Stimulated activated CD8-positive, alpha-beta memory T cell treated with anti-CD3 and anti-CD28 coated beads, Interleukin-2, amount 100 ng/mL, for 48 hours (primary cell): ENCODE results near the gene CLMN.

Source experiments
- DNase-seq, 2 donors: peaks; one replicate each; pipeline ENCODE4 v3.0.0-alpha.2; 2020; ENCODE audit warnings: low read depth in 2 of 2

CLMN gene

GRCh38 chr14:95260537-95261361, 59.0 kb downstream of the CLMN start:
- peak; percentile 9 to 32 for DNase-seq

- no peak for DNase-seq
These were observed 60.7 kb downstream of the CLMN start for GRCh38 chr14:95258754-95259593.

GRCh38 chr14:95258156-95258555, 61.6 kb downstream of the CLMN start:
- DNase-seq, result no peak

- DNase-seq, result no peak
These were observed 62.2 kb downstream of the CLMN start for GRCh38 chr14:95257521-95257920.

- DNase-seq, result no peak
These were observed 63.0 kb downstream of the CLMN start for GRCh38 chr14:95256776-95257060.

GRCh38 chr14:95256002-95256775, 63.5 kb downstream of the CLMN start:
- DNase-seq, result no peak

- no peak for DNase-seq
These were observed 64.2 kb downstream of the CLMN start for GRCh38 chr14:95255487-95255886.

- DNase-seq, result no peak
These were observed 64.7 kb downstream of the CLMN start for GRCh38 chr14:95255013-95255412.

GRCh38 chr14:95254288-95254687, 65.4 kb downstream of the CLMN start:
- no peak for DNase-seq

- DNase-seq, result no peak
These were observed 66.6 kb downstream of the CLMN start for GRCh38 chr14:95253039-95253630.

GRCh38 chr14:95252219-95252618, 67.5 kb downstream of the CLMN start:
- DNase-seq, result no peak

- no peak for DNase-seq
These were observed 68.8 kb downstream of the CLMN start for GRCh38 chr14:95250936-95251335.

GRCh38 chr14:95250140-95250769, 69.5 kb downstream of the CLMN start:
- DNase-seq, result no peak

- DNase-seq, result no peak
These were observed 71.3 kb downstream of the CLMN start for GRCh38 chr14:95248432-95248831.

GRCh38 chr14:95246870-95247269, 72.8 kb downstream of the CLMN start:
- DNase-seq, result no peak

- no peak for DNase-seq
These were observed 74.4 kb downstream of the CLMN start for GRCh38 chr14:95245334-95245733.

GRCh38 chr14:95244587-95244986, 75.1 kb downstream of the CLMN start:
- DNase-seq, result no peak

- no peak for DNase-seq
These were observed 76.8 kb downstream of the CLMN start for GRCh38 chr14:95242870-95243269.

- DNase-seq, result no peak
These were observed 78.6 kb downstream of the CLMN start for GRCh38 chr14:95240859-95241813.
